DMS 273 (cell line): ENCODE data around the gene CNNM1.

ENCODE experiments used
- DNase-seq: peaks from one replicate; lab custom pipeline; 2025; ENCODE audit not compliant: unreplicated experiment; lab: John Stamatoyannopoulos, UW

Gene CNNM1

GRCh38 chr10:99411546-99411945 lies 82.4 kb downstream of the CNNM1 start:
- DNase-seq: no peak

DNA sequence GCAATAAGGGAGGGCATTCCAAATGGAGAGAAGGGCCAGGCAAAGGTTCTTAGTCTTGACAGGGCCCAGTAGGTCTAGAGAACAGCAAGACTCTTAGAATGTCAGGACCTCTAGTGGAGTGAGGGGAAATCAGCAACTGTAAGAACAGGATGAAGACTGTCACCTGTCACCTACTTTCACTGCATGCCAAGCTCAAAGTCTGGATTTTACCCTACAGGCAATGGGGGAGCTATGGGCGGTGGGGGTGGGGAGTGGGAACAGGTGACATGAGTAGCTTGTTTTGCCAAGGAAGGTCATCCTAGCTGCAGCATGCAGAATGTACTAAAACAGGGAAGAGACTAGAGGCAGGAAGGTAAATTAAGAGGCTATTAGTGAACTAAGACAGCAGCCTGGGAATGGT lies 82.9 kb downstream of the CNNM1 start:
- DNase-seq: no peak

- no peak for DNase-seq
Measured at GRCh38 chr10:99418910-99419624, 89.9 kb downstream of the CNNM1 start.

- DNase-seq: no peak
Measured at GRCh38 chr10:99419688-99420087, 90.5 kb downstream of the CNNM1 start.

- DNase-seq: no peak
Measured at GRCh38 chr10:99421233-99421739, 92.1 kb downstream of the CNNM1 start.

DNA sequence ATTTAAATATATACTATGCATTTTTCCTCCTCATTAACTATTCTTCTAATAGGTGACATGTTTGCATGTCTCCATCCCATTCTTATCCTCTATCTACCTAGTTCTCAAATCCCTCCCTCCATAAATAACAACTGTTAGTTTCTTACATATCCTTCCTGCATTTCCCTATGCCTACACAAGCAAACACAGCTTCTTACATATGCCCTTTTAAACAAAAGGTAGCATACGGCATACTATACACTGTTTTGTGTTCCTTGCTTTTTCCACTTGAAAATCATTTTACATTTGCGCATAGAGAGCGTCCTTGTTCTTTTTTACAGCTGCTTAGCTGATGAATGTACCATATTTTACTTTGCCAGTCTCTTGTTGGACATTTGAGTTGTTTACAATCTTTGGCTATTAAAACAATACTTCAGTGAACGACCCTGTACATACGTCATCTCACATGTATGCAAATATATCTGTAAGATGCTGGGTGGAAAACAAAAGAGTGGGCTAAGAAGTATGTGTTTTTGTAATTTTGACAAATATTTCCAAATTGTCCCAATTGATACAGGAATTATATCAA lies 93.5 kb downstream of the CNNM1 start:
- no peak for DNase-seq

- DNase-seq: no peak
Measured at GRCh38 chr10:99424656-99425055, 95.5 kb downstream of the CNNM1 start.

GRCh38 chr10:99425204-99425603 lies 96.0 kb downstream of the CNNM1 start:
- DNase-seq: no peak

DNA sequence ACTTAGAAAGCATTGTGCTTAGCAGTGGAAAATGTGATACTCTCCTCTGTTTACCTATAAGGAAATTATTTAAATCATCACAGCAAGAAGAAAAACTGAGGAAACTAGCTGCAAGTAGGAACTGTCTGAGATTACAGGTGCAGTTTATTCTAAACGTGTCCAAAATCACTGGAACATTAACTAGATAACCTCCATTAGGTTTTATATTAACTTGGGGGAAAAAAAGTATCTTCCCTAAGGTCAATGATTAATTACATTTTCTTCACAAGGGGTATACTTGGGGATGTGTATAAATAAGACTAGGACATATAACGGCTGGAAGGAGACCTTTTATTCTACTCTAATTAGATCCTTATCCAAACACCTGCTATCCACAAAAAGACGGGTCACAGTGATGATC lies 97.5 kb downstream of the CNNM1 start:
- no peak for DNase-seq

DNA sequence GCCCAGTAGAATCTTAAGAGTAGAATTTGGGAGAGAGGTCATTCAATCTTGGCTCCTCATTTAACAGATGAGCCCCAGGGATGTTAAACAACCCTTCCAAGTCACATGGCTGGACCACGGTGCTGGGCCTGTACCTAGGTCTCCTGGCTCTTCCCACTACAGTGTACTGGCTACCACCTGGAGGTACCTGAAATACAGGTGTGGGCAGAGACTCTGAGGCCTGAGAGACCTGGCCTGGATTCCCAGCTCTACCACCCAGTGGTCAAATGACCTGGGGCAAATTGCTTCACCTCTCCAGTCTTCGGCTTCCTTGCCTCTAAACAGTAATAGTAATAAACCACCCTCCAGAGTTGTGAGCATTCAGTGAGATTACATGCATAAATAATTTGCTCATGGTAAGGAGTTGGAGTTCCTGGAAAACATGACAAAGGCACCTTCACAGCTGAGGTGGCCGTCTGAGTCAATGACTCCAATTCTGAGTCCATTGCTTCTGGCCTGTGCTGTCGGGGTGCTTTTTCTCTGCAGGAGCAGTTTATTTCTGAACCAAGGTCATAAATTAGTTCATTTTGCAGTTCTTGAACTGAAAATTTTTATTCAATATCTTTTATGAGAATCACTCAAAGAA lies 98.5 kb downstream of the CNNM1 start:
- DNase-seq: no peak

DNA sequence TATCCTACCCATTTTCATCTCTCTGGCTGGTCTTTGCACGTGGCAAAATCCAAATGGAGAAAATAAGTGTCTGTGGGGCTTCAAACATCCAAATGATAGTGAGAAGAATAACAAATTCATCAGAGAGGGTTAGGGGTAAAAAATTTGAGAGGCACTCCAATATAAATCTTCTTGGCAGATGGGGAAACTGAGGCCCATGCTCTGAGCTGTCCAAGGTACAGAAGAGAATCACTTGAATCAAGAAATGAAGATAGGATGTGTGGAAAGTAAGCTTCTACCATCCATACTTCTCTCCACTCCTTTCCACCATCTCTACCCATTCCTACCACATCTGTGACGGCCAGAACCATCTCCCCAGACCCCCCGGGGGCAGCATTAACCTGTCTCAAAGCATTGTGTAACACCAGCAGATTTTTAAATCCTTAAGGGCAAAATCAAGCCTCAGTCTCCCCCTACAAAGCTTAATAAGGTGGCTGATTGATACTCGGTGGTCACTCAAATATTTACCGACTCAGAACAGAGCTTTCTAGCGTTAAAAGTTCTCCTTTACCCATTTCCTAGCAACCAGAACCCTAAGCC lies 100.5 kb downstream of the CNNM1 start:
- DNase-seq: peak; percentile 12

DNA sequence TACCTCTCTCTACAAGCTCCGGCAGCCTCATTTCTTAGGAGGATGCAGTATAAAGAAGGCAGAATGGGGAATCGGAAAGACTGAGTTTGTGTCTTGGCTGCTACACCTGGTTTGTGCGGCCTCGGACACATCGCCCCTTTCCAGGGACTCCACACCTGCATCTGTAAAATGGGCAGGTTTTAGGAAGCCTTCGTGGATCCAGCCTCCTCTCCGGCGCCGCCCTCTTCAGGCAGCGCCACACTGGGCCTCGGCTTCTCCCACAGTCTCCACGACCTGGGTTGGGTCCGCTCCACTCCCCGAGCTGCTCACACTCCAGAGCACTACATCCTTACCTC lies 100.9 kb downstream of the CNNM1 start:
- no peak for DNase-seq

DNA sequence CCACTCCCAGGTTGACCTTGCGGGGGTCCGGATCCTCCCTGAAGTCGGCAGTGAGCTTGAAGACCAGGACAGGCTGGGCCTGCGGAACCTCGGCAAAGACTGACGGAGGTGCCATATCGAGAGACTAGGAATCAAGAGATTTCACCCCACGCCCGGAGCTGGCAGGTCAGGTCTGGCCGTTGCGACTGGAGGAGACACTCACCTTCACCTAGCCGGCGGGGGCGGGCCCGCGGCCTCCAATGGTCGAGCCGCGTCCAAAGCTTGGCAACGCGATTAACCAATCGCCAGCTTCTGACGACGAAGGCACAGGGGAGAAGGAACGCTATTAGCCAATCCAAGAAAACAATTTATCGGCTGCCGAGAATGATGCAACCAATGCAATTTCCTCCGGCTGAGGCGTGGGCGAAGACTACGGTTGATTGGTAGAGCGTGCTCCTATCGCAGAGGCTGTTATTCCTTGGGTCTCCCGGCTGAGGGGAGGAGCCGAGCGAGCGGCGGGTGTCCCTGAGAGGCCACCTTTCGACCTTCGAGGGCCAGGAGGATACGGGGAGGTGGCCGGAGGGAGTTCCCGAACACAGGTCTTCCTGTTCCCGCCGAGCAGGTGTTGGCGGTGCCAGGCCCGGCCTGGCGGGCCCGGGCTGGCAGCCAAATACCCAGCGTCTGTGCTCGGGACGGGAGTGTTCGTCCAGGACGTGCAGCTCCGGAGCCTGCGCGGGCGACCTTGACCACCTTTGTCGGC lies 101.5 kb downstream of the CNNM1 start, which contains the start of gene GOT1:
Gene GOT1 (minus strand): TSS at position 174 of the 739 bp plus-strand sequence. CDS start 59 bp downstream, at position 115.
- DNase-seq: peak; percentile 98

DNA sequence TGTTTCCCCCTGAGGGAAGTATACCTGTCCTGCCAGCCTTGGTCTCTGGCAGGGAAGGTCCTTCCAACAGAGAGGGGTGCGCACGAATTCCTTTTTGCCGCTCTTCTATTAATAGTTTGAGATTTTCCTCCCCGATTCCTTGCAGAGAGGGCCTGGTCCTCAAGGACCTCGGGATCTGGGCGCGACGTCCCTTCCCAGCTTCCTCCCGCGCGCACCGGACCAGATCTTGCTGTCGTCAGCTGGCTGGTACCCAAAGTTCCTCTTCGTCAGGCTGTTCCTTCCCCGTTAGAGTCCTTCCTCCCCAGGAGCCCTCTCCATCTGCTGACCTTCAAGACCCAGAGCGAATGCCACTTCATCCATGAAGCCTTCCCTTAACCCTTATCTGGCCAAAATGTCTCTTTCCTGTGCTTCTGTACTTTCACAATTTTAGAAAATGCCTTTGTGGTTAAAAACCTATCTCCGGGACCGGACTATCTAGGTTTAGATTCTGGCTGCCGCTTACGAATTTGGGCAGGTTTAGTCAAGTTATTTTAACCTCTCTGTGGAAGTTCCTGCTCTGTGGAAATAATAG lies 102.1 kb downstream of the CNNM1 start:
- DNase-seq: peak; percentile 75

GRCh38 chr10:99432047-99432446 lies 102.9 kb downstream of the CNNM1 start:
- DNase-seq: no peak

DNA sequence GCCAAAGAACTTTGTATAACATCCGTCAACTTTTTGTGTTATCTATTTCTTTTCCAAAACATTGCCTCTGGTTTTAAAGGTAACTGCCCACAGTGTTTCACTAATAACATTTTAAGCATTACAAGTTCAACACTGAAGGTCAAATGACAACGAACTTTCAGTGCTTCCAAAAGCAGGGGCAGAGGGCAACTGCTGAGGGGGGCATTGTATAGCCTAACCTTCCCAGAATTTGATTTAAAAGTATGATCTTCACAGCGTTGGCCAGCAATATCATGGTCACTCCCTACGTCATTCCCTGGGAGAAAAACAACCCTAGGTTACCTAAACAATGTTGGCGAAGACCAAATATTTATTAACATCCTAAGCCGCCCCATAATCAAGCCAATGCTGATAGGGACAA lies 103.7 kb downstream of the CNNM1 start:
- DNase-seq: no peak

GRCh38 chr10:99433378-99434020 lies 104.3 kb downstream of the CNNM1 start:
- peak; percentile 6 for DNase-seq

DNA sequence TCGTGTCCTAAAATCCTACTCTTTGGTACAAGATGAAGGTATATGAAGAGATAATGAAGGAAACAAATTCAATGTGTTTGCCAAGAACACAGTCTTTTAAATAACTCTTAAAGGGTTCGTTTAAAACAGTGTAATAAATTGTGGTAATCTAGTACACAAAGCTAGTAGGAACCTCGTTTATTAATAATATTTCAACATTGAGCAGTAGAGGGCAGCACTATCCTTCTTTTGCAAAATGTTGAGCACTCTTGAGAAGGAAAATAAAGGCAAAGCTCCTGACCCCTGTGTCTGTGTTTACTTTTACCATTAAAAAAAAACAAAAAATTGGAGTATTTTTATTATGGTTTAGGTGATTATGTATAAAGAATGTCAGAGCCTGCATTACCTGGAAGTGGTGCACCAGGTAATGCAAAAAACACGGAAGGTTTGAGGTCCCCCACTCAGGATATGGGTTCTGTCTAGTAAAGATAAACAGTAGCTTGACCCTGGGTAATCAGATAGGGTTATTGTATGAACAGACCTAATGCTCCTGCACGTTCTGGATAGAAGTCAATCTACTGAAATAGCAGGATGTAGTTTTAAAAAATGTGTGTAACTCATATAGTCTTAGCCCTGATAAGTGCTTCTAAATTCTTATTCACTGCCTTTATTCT lies 107.0 kb downstream of the CNNM1 start:
- peak; percentile 66 for DNase-seq

- DNase-seq: no peak
Measured at GRCh38 chr10:99438890-99439289, 109.7 kb downstream of the CNNM1 start.

DNA sequence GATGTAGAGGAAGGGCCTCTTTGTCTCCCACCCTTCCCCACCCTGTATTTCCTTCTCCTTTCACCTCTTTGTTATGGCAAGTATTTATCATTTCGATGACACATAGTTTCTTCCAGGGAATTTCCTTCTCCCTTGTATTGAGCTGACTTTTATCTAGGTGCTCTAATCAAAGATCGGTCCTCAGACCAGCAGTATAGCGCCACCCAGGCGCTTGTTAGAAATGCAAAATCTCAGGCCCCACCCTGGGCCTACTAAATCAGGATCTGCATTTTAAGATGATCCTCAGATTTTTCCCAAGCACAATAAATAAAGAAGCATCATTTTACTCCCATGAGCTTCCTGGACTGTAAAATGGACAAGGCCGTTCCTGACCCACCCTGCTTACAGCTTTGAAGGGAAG lies 113.2 kb downstream of the CNNM1 start:
- no peak for DNase-seq
